Gastrocnemius medialis (tissue), 4 donors: ENCODE measurements around the gene ARHGEF4. TPM values are rescaled to one million over a fixed set of nuclear protein-coding genes. Genes with fewer than 3 reads are reported as not detected.

Experiments used
- ATAC-seq, 2 donors: fragments of 150-250 bp; one replicate each; pipeline ENCODE4 v1.9.1; 2016
- DNase-seq, 2 donors: peaks; one replicate each; pipeline ENCODE4 v3.0.0-alpha.2; 2019
- H3K27ac ChIP-seq, 4 donors: fragments of 200-600 bp; sonication (generic); 1 replicate in 1 of 4; 2 replicates in 3 of 4; pipeline ENCODE4 v1.5.1; 2016 to 2018; ENCODE audit warnings: mild to moderate bottlenecking in 2 of 4, moderate library complexity in 1 of 4
- H3K27me3 ChIP-seq, 3 donors: fragments of 200-600 bp; sonication (generic) in 2 of 3; 1 replicate in 1 of 3; 2 replicates in 2 of 3; pipeline versions ENCODE4 v1.5.1 to v1.6.0; 2016 to 2019; ENCODE audit warnings: mild to moderate bottlenecking in 1 of 3, moderate library complexity in 1 of 3
- H3K36me3 ChIP-seq, 2 donors: fragments of 200-600 bp; sonication (generic) in 1 of 2; one replicate each; pipeline ENCODE4 v1.5.1; 2017 to 2018
- H3K4me1 ChIP-seq, 2 donors: fragments of 200-600 bp; sonication (generic) in 1 of 2; one replicate each; pipeline ENCODE4 v1.5.1; 2016 to 2017; ENCODE audit warnings: mild to moderate bottlenecking in 2 of 2
- H3K4me3 ChIP-seq, 4 donors: fragments of 200-600 bp; sonication (generic) in 3 of 4; 1 replicate in 1 of 4; 2 replicates in 3 of 4; pipeline ENCODE4 v1.5.1; 2016 to 2019; ENCODE audit warnings: mild to moderate bottlenecking in 2 of 4
- H3K9me3 ChIP-seq, 3 donors: fragments of 200-600 bp; sonication (generic) in 2 of 3; 1 replicate in 1 of 3; 2 replicates in 2 of 3; pipeline ENCODE4 v1.5.1; 2016 to 2019
- POLR2A ChIP-seq, 2 donors: fragments of 450-650 bp; IDR thresholded peaks; one replicate each; pipeline ENCODE4 v1.6.1; 2017; ENCODE audit warnings: antibody characterized with exemption in 2 of 2, mild to moderate bottlenecking in 2 of 2, moderate library complexity in 2 of 2
- in situ Hi-C, 4 donors: fragments of 200-750 bp; cut with MboI; loops; one replicate each; pipeline versions ENCODE4 v1.15.0 to v1.8.0; 2017; ENCODE audit warnings: low sequenced_read_pairs in 4 of 4
- intact Hi-C: fragments of 100-400 bp; cut with DNase I; formaldehyde crosslinking; loops from one replicate; pipeline ENCODE4 v1.15.1; 2023; ENCODE audit warnings: low total_unique reads
- total RNA-seq, 4 donors: library from RNA; depleted of rRNA; stranded (reverse); fragments of >200 nt; gene quantifications; one replicate each; pipeline versions ENCODE4 v1.1.0 to v1.2.3, GENCODE V29; 2016
- TF ChIP-seq, protein P1 (sequence below), 5 experiments: fragments of 450-650 bp in 3 of 5; fragments of 200-600 bp in 2 of 5; sonication (generic) in 2 of 5; IDR thresholded peaks in 4 of 5; conservative IDR thresholded peaks in 1 of 5; 1 replicate in 4 of 5; 2 replicates in 1 of 5; pipeline ENCODE4 v1.5.1; 2016 to 2019; ENCODE audit warnings: antibody characterized with exemption in 5 of 5, mild to moderate bottlenecking in 3 of 5, moderate library complexity in 3 of 5

The ARHGEF4 gene
- total RNA-seq, 4 donors from 2014 or later, result 1.0 to 14.8 (median 5.1) TPM

- ATAC-seq (no peak), DNase-seq (no peak)
- no peaks in the 10 kb centered on the region for H3K4me1 ChIP-seq
- no peak overlapping the region for H3K4me3 ChIP-seq
- peaks cover 15 to 20% (median 17%) of the 10 kb centered on the region in 3 donors for H3K27me3 ChIP-seq
- TF ChIP-seq, protein P1, sequence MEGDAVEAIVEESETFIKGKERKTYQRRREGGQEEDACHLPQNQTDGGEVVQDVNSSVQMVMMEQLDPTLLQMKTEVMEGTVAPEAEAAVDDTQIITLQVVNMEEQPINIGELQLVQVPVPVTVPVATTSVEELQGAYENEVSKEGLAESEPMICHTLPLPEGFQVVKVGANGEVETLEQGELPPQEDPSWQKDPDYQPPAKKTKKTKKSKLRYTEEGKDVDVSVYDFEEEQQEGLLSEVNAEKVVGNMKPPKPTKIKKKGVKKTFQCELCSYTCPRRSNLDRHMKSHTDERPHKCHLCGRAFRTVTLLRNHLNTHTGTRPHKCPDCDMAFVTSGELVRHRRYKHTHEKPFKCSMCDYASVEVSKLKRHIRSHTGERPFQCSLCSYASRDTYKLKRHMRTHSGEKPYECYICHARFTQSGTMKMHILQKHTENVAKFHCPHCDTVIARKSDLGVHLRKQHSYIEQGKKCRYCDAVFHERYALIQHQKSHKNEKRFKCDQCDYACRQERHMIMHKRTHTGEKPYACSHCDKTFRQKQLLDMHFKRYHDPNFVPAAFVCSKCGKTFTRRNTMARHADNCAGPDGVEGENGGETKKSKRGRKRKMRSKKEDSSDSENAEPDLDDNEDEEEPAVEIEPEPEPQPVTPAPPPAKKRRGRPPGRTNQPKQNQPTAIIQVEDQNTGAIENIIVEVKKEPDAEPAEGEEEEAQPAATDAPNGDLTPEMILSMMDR (IDR thresholded peaks at IDR 0.05 in 4 of 5, conservative IDR thresholded peaks at IDR 0.05 in 1 of 5), result no peak
- no peak for TF ChIP-seq POLR2A (IDR thresholded peaks at IDR 0.05)
- in situ Hi-C loops (no loop called here), intact Hi-C loops (no loop called here)
- H3K27ac ChIP-seq, result no peak overlapping the region
- H3K36me3 ChIP-seq, result no peaks in the 10 kb centered on the region
- H3K9me3 ChIP-seq, result no peaks in the 10 kb centered on the region
Observed at GRCh38 chr2:130917006-130917688, 80.4 kb downstream of the ARHGEF4 start.

GRCh38 chr2:130918393-130918792 lies 81.7 kb downstream of the ARHGEF4 start:
- Histone ChIP-seq H3K27me3 (peaks cover 15 to 20% (median 17%) of the 10 kb centered on the region in 3 donors), H3K36me3 (no peaks in the 10 kb centered on the region), H3K9me3 (no peaks in the 10 kb centered on the region), H3K4me1 (no peaks in the 10 kb centered on the region), H3K4me3 (no peak overlapping the region), H3K27ac (no peak overlapping the region)
- ATAC-seq (no peak), DNase-seq (no peak)
- intact Hi-C loops, result no loop called here
- no peak for TF ChIP-seq POLR2A (IDR thresholded peaks at IDR 0.05)
- TF ChIP-seq, protein P1 (IDR thresholded peaks at IDR 0.05 in 4 of 5, conservative IDR thresholded peaks at IDR 0.05 in 1 of 5), result no peak
- in situ Hi-C loops, result no loop called here

- ATAC-seq (no peak), DNase-seq (no peak)
- intact Hi-C loops (no loop called here), in situ Hi-C loops (no loop called here)
- H3K27me3 ChIP-seq, result peaks cover 9 to 16% (median 10%) of the 10 kb centered on the region in 3 donors
- H3K4me1 ChIP-seq, result no peaks in the 10 kb centered on the region
- H3K9me3 ChIP-seq, result no peaks in the 10 kb centered on the region
- no peak overlapping the region for H3K4me3 ChIP-seq
- no peak overlapping the region for H3K27ac ChIP-seq
- TF ChIP-seq POLR2A (IDR thresholded peaks at IDR 0.05), result no peak
- TF ChIP-seq, protein P1 (IDR thresholded peaks at IDR 0.05 in 4 of 5, conservative IDR thresholded peaks at IDR 0.05 in 1 of 5), result peak in 3 of 5 experiments; percentile 25 to 59 (median 48)
- H3K36me3 ChIP-seq, result no peaks in the 10 kb centered on the region
Observed at GRCh38 chr2:130920415-130921163, 83.9 kb downstream of the ARHGEF4 start.

DNA sequence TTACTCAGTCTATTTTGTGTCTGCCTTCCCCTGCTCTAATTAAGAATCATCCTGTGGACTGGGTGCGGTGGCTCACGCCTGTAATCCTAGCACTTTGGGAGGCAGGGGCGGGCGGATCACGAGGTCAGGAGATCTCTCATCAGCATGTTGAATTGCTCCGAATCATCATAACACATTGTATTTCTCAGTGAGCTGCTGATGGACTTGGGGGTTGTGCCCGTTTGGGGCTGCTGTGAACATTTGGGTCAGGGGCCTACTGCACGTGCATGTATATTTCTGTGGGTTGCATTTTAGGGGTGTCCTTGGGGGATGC lies 84.4 kb downstream of the ARHGEF4 start:
- DNase-seq (no peak), ATAC-seq (no peak)
- H3K27ac ChIP-seq, result no peak overlapping the region
- H3K27me3 ChIP-seq, result peaks cover 4 to 11% (median 7%) of the 10 kb centered on the region in 3 donors
- no peak overlapping the region for H3K4me3 ChIP-seq
- in situ Hi-C loops (no loop called here), intact Hi-C loops (no loop called here)
- H3K4me1 ChIP-seq, result no peaks in the 10 kb centered on the region
- no peak for TF ChIP-seq POLR2A (IDR thresholded peaks at IDR 0.05)
- TF ChIP-seq, protein P1 (IDR thresholded peaks at IDR 0.05 in 4 of 5, conservative IDR thresholded peaks at IDR 0.05 in 1 of 5), result no peak
- no peaks in the 10 kb centered on the region for H3K36me3 ChIP-seq
- no peaks in the 10 kb centered on the region for H3K9me3 ChIP-seq
